GM13976 (cell line): ENCODE measurements around the gene AKT2.
"Not testable (repeated sequence)": the region's sequence is repeated elsewhere in the genome, so short reads cannot be mapped to it uniquely, and the experiment has no call there.

Experiments
- DNase-seq: peaks from one replicate; pipeline ENCODE4 v3.0.0; 2012; ENCODE audit warnings: low spot score
- in situ Hi-C: fragments of 300-500 bp; cut with MboI; formaldehyde crosslinking; loops from one replicate; pipeline ENCODE4 v1.12.0; 2022; ENCODE audit warnings: low sequenced_read_pairs, mixed read lengths, inconsistent platforms; ENCODE audit not compliant: unreplicated experiment
- TF ChIP-seq, protein P1 (sequence below): IDR thresholded peaks from 2 replicates; pipeline ENCODE4 v1.5.1; 2012; ENCODE audit warnings: borderline replicate concordance, mild to moderate bottlenecking; ENCODE audit not compliant: insufficient read depth; ENCODE audit errors: extremely low read depth, missing control alignments, control extremely low read depth

Gene AKT2

DNA sequence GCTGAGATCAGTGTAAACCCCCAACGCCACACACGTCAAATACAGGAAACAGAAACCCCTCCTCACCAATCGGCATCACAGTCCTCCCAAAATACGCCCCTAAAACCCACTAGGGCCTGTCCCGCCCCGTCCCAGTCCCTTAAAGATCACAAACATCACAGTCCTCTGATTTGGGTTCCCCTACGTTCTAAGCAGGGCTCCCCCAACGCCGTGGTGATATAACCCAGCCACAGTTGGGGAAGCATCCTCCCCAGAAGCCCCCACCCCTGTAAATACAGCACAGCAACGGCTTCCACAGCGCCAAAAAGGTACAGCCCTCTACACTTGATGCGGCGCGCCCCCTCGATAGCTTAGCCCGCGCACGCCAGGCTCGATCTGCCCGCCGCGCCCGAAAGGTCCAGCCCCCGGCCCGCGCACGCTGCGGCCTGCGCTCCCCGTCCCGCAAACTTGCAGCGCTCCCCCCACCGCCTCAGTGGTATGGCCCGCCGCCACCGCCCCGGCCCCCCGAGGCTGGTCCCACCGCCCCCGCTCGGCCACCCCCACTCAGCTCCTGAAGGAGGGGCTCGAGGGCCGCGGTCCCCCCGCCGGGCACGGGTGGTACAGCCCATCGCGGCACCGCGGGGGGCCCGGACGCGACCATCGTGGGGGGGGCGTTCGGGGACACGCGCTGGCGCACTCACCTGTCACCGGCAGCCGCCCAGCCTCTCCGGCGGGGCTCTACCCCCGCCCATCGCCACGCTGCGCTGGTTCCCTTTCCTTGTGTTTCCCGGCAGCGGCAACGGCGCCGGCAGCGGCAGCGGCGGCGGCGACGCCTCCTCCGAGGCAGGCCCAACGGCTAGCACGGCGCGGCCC is at the start of gene AKT2:
Gene AKT2, minus strand, starts transcription at position 845 of the 852 bp plus-strand sequence. CDS start 20,078 bp downstream, outside the sequence.
- TF ChIP-seq, protein P1, sequence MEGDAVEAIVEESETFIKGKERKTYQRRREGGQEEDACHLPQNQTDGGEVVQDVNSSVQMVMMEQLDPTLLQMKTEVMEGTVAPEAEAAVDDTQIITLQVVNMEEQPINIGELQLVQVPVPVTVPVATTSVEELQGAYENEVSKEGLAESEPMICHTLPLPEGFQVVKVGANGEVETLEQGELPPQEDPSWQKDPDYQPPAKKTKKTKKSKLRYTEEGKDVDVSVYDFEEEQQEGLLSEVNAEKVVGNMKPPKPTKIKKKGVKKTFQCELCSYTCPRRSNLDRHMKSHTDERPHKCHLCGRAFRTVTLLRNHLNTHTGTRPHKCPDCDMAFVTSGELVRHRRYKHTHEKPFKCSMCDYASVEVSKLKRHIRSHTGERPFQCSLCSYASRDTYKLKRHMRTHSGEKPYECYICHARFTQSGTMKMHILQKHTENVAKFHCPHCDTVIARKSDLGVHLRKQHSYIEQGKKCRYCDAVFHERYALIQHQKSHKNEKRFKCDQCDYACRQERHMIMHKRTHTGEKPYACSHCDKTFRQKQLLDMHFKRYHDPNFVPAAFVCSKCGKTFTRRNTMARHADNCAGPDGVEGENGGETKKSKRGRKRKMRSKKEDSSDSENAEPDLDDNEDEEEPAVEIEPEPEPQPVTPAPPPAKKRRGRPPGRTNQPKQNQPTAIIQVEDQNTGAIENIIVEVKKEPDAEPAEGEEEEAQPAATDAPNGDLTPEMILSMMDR = no peak

DNA sequence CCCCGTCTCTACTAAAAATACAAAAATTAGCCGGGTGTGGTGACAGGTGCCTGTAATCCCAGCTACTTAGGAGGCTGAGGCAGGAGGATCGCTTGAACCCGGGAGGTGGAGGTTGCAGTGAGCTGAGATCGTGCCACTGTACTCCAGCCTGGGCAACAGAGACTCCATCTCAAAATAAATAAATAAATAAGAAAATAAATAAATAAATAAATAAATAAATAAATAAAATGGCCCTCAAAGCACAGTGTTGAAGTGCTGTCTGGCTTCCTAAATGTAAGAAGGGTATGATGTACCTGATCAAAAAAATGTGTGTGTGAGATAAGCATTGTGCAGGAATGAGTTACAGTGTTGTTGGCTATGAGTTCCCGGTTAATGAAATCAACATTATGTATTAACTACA is 47.9 kb upstream of the AKT2 start:
- DNase-seq, in situ Hi-C loops: not testable (repeated sequence)

More for the DNA sequence above, at the start of gene AKT2:
- DNase-seq = peak; percentile 76
- in situ Hi-C loops = no loop called here

DNA sequence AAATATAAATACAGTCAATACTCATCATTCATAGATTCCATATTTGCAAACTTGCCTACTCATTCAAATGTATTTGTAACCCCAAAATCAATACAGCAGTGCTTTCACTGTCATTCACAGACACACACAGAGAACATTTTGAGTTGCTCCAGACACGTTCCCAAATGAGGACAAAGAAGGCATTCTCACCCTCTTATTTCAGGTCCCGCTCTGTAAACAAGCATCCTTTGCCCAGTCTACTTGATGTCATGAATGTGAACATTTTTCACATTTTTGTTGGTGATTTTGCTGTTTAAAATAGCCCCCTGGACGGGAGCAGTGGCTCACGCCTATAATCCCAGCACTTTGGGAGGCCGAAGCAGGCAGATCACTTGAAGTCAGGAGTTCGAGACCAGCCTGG is 47.5 kb upstream of the AKT2 start:
- TF ChIP-seq, protein P1 = no peak
- in situ Hi-C loops = no loop called here
- no peak for DNase-seq

DNA sequence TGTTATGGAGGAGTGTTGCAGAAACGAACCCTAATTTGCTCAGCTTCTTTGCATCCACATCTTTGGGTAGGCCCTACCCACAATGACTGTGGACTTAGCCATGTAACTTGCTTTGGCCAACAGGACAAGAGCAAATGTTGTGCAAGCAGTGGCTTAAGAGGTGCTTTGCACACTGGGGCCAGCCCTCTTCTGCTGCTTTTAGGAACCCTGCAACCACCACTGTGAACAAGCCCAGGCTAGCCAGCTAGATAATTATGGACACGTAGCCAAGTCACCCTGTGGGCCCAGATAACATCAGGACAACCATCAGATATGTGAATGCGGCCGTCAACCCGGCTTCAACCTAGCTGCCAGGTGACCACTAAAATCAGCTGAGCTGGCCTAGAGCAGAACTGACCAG is 45.9 kb upstream of the AKT2 start:
- TF ChIP-seq, protein P1 = no peak
- in situ Hi-C loops = no loop called here
- DNase-seq = no peak

DNA sequence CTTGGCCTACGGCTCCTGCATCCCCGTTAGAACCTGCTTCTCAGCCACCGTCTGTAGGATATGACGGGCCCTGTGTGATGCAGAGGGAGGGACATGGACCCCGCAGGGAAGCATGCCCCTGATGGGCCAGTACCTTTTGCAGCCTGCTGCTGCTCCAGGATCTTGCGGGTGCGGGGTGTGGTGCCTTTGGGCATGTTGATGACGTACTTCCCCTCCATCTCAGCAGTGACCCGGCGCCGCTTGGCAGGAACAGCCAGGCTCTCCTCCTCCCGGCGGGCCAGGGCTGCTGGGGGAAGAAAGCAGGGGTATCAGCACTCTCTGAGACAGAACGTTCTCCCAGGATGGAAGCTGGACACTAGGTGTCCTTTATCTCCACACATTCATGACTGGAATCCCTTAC is 41.1 kb upstream of the AKT2 start:
- TF ChIP-seq, protein P1 = no peak
- DNase-seq = no peak
- in situ Hi-C loops = no loop called here

DNA sequence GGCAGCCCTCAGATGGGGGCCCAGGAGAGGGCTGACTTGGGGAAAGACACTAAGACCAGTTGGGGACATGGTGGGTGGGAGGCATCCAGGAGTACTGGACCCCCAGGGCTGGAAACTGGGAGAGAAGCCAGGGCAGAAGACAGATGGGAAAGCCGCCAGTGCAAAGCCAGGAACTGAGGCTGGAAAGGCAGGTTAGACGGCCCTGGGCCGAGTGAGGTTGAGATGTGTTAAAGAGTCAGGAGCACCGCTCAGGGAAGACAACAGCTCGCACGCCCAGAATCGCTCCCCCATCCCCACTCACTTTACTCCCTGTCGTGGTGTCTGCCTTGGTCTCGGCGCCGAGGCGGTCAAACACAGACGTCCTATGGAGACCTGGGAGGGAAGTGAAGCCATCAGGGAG is 38.6 kb upstream of the AKT2 start:
- TF ChIP-seq, protein P1 = no peak
- in situ Hi-C loops = loop anchor here (25.0 kb wide), 1 partner anchor 289 kb away; the partner anchor contains the start of gene LTBP4

DNA sequence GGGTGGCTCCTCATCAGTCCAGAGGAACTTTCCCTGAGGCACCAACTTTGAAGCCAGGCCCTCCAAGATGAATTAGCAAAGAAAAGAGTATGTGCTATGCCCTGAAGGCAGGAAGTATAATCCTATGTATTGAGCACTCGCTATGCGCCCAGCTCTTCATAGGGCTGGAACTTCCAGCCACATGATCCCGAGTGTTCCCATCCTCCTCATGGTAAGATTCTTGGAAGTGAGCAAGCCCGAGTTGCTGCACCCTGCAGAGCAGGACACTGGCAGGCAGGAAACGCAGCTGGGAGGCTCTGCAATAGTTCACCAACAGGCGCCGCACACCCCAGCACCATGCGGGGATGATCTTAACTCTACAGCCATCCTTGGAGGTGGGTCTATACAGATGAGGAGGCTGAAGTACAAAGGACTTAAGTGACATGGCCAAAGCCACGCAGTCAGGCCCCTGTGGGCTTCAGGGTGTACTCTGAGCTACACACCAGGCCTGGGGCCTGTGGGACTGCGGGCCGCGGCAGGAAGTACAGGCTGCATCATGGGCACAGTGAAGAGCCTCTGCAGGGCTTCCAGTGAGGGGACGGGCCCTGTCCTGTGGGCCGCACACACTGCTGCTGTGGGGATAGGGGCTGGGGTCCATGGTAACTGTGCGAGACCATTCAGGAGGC is 37.9 kb upstream of the AKT2 start:
- DNase-seq = no peak
- in situ Hi-C loops = loop anchor here (25.0 kb wide), 1 partner anchor 289 kb away; the partner anchor contains the start of gene LTBP4
- TF ChIP-seq, protein P1 = no peak

More for the DNA sequence above, 38.6 kb upstream of the AKT2 start:
- DNase-seq = no peak
